ENCODE results near the gene PCSK4.

GRCh38 chr19:1471010-1471514 lies 19.1 kb downstream of the PCSK4 start:
- no peak for TF ChIP-seq CTCF (IDR thresholded peaks at IDR 0.05)
- TF ChIP-seq POLR2A (IDR thresholded peaks at IDR 0.05), result no peak
